HG02970 (cell line): Measurements from ENCODE around the gene CD300E.

Experiments
- ATAC-seq: cut with Tn5 transposase; IDR thresholded peaks from one replicate; pipeline ENCODE4 v1.9.1; 2021; ENCODE audit warnings: mild to moderate bottlenecking, moderate library complexity, moderate number of reproducible peaks; ENCODE audit not compliant: unreplicated experiment, low FRiP score

The CD300E gene

DNA sequence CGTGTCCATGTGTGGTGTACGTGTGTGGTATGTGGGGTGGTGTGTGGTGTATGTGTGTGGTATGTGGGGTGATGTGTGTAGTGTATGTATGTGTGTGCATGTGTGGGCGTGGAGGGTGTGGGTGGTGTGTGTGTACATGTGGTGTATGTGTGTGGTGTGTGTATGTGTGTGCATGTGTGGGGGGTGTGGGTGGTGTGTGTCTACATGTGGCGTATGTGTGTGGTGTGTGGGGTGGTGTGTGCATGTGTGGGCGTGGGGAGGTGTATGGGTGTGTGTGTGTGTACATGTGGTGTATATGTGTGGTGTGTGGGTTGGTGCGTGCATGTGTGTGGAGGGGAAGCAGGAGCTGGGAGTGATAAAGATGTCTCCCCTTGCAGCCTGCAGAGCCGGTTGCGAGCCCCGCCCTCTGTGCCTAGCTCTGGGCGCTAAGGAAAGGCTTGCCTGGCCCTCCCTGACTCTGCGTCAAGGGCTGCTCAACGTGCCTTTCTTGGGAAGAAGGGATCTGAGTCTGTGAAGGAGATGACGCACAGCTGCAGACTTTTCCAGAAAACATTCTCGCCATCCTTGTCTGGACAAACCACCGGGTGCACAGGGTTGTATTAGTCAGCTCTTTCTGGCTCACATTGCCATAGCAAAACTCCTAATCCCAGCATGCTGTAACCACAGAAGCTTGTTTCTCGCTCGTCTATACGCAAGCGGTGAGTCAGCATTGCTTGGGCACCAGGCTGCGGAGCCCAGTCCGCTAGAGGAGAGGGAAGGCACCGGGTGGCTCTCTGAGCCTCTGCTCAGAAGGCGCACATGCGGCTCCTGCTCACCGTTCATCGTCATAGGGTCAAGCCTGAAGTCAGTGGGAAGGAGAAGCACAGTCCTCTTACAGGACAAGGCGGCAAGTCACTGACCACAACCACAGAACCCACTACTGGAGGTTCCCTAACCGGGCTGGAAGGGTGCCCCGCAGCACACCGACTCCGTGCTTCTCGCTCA, 54.2 kb downstream of the CD300E start:
- ATAC-seq, result no peak

GRCh38 chr17:74568106-74568873, 55.2 kb downstream of the CD300E start:
- no peak for ATAC-seq

- no peak for ATAC-seq
Measured at GRCh38 chr17:74567397-74567796, 56.1 kb downstream of the CD300E start, which contains the start of gene CD300H. CD300H (minus strand) TSS chr17:74567509.

- ATAC-seq, result no peak
Measured at GRCh38 chr17:74566132-74566753, 57.3 kb downstream of the CD300E start.

- ATAC-seq, result no peak
Measured at GRCh38 chr17:74565126-74565525, 58.4 kb downstream of the CD300E start.

DNA sequence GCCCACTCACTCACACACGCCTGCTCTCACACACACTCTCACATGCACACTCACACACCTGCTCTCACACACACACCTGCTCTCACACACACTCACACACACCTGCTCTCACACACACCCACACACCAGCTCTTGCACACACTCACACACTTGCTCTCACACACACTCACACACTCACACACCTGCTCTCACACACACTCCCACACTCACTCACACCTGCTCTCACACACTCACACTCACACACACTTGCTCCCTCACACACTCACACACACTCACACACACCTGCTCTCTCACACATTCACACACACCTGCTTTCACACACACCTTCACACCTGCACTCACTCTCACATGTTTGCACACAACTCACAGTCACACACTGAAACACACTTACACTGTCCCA, 60.2 kb downstream of the CD300E start:
- no peak for ATAC-seq

GRCh38 chr17:74561586-74561985, 62.0 kb downstream of the CD300E start:
- ATAC-seq, result no peak
